ENCODE data around the gene OR6B1.
"Not testable (repeated sequence)": the region's sequence is repeated elsewhere in the genome, so short reads cannot be mapped to it uniquely, and the experiment has no call there.

OR6B1 gene

GRCh38 chr7:144006029-144006691 is 6.0 kb downstream of the OR6B1 start:
- no peak overlapping the region for H3K9ac ChIP-seq (ENCODE audit: low read length in 2 of 2)
- H3K9me3 ChIP-seq (ENCODE audit: control insufficient read depth in 2 of 2, low read length in 2 of 2) = no peaks in the 10 kb centered on the region

DNA sequence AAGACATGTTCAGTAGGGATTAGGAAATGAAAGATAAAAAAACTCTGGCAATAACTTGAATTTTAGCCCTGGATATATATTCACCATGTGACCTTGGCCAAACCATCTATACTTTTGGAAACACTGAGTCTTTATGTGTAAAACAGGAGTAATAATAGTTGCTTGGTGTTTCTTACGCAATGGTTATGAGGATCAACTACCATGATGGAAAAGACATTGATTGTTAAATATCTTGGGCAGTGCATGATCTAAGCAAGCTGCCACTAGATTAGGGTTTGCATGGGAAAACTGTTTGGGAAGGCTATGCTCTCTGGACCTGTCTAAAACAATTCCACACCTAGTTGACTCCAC is 6.5 kb downstream of the OR6B1 start:
- no peak overlapping the region for H3K4me3 ChIP-seq (ENCODE audit: low read length in 2 of 2)
- no peaks in the 10 kb centered on the region for H3K4me1 ChIP-seq (ENCODE audit: control insufficient read depth, insufficient read depth, low read length)

More at GRCh38 chr7:144006029-144006691, 6.0 kb downstream of the OR6B1 start:
- Histone ChIP-seq H3K36me3 (ENCODE audit: control insufficient read depth in 2 of 2, insufficient read depth in 2 of 2, low read length in 2 of 2) (no peaks in the 10 kb centered on the region), H3K27me3 (ENCODE audit: control insufficient read depth in 1 of 2, insufficient read depth in 2 of 2, low read length in 2 of 2) (no peaks in the 10 kb centered on the region), H3K4me1 (ENCODE audit: control insufficient read depth, insufficient read depth, low read length) (no peaks in the 10 kb centered on the region), H3K4me3 (ENCODE audit: low read length in 2 of 2) (no peak overlapping the region), H3K27ac (ENCODE audit: low read length) (no peak overlapping the region)

DNA sequence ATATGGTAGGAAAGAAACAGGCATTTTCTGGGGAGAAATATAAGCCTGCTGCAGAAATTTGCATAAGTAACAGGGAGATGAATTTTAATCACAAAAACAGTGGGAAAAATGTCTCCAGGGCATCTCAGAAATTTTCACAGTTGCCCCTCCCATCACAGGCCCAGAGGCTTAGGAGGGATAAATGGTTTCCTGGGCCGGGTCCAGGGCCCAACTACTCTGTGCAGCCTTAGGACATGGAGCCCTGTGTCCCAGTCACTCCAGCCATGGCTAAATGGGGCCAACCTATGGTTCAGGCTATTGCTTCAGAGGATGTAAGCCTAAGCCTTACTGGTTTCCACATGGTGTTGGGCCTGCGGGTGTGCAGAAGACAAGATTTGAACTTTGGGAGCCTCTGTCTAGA is 9.2 kb downstream of the OR6B1 start:
- H3K9me3 ChIP-seq (ENCODE audit: control insufficient read depth in 2 of 2, low read length in 2 of 2) = no peaks in the 10 kb centered on the region
- H3K9ac ChIP-seq (ENCODE audit: low read length in 2 of 2) = no peak overlapping the region
- H3K36me3 ChIP-seq (ENCODE audit: control insufficient read depth in 2 of 2, insufficient read depth in 2 of 2, low read length in 2 of 2) = no peaks in the 10 kb centered on the region
- no peak overlapping the region for H3K4me3 ChIP-seq (ENCODE audit: low read length in 2 of 2)
- H3K4me1 ChIP-seq (ENCODE audit: control insufficient read depth, insufficient read depth, low read length) = no peaks in the 10 kb centered on the region
- H3K27me3 ChIP-seq (ENCODE audit: control insufficient read depth in 1 of 2, insufficient read depth in 2 of 2, low read length in 2 of 2) = no peaks in the 10 kb centered on the region
- no peak overlapping the region for H3K27ac ChIP-seq (ENCODE audit: low read length)

More for the DNA sequence above, 6.5 kb downstream of the OR6B1 start:
- no peaks in the 10 kb centered on the region for H3K9me3 ChIP-seq (ENCODE audit: control insufficient read depth in 2 of 2, low read length in 2 of 2)
- H3K27me3 ChIP-seq (ENCODE audit: control insufficient read depth in 1 of 2, insufficient read depth in 2 of 2, low read length in 2 of 2) = no peaks in the 10 kb centered on the region
- no peak overlapping the region for H3K9ac ChIP-seq (ENCODE audit: low read length in 2 of 2)
- no peaks in the 10 kb centered on the region for H3K36me3 ChIP-seq (ENCODE audit: control insufficient read depth in 2 of 2, insufficient read depth in 2 of 2, low read length in 2 of 2)
- no peak overlapping the region for H3K27ac ChIP-seq (ENCODE audit: low read length)

DNA sequence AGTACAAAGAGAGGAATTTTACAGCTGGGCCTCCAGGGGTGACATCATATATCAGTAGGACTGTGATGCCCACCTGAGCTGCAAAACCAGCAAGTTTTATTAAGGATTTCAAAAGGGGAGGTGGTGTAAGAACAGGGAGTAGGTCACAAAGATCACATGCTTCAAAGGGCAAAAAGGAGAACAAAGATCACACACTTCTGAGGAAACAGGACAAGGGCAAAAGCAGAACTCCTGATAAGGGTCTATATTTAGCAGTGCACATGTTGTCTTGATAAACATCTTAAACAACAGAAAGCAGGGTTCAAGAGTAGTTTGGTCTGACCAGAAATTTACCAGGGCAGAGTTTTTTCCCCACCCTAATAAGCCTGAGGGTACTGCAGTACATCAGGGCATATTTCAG is 9.9 kb downstream of the OR6B1 start:
- H3K36me3 ChIP-seq (ENCODE audit: control insufficient read depth in 2 of 2, insufficient read depth in 2 of 2, low read length in 2 of 2); H3K9me3 ChIP-seq (ENCODE audit: control insufficient read depth in 2 of 2, low read length in 2 of 2); H3K4me3 ChIP-seq (ENCODE audit: low read length in 2 of 2); H3K27me3 ChIP-seq (ENCODE audit: control insufficient read depth in 1 of 2, insufficient read depth in 2 of 2, low read length in 2 of 2); H3K9ac ChIP-seq (ENCODE audit: low read length in 2 of 2); H3K27ac ChIP-seq (ENCODE audit: low read length); H3K4me1 ChIP-seq (ENCODE audit: control insufficient read depth, insufficient read depth, low read length): not testable (repeated sequence)

DNA sequence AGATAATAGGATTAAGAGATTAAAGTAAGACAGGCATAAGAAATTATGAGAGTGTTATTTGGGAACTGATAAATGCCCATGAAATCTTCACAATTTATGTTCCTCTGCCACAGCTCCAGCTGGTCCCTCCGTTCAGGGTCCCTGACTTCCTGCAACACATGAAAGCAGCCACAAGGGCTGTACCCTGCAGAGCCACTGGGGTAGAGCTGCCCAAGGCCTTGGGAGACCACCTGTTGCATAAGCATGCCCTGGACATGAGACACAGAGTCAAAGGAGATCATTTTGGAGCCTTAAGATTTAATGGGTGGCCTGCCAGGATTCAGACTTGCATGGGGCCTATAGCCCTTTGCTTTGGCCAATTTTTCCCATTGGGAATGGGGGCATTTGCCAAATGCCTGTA is 10.7 kb downstream of the OR6B1 start:
- H3K27me3 ChIP-seq (ENCODE audit: control insufficient read depth in 1 of 2, insufficient read depth in 2 of 2, low read length in 2 of 2); H3K4me1 ChIP-seq (ENCODE audit: control insufficient read depth, insufficient read depth, low read length); H3K27ac ChIP-seq (ENCODE audit: low read length); H3K4me3 ChIP-seq (ENCODE audit: low read length in 2 of 2); H3K9me3 ChIP-seq (ENCODE audit: control insufficient read depth in 2 of 2, low read length in 2 of 2); H3K9ac ChIP-seq (ENCODE audit: low read length in 2 of 2); H3K36me3 ChIP-seq (ENCODE audit: control insufficient read depth in 2 of 2, insufficient read depth in 2 of 2, low read length in 2 of 2): not testable (repeated sequence)

DNA sequence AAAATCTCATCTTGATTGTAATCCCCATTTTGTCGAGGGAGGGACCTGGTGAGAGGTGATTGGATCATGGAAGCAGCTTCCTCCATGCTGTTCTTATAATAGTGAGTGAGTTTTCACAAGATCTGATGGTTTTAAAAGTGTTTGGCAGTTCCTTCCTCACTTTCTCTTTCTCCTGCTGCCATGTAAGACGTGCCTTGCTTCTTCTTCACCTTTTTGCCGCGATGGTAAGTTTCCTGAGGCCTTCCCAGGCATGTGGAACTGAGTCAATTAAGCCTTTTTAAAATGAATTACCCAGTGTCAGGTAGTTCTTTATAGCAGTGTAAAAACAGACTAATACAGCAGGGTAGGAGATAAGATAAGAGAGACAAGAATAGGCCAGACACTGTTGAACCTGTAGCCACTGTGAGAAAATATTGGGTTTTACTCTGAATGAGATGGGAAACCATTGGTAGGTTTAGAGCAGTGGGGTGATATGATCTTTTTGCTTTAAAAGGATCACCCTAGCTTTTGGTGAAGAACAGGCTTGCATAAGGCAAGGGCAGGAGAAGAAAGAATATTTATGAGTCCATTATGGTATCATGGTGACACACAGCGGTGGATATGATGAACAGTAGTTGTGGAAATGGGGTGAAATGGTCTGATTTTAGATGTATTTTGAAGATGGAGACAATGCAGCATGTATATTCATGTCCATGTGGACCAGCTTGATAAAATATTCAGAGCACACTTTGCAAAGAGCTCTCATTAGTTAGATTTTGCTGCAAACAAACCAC is 11.5 kb downstream of the OR6B1 start:
- no peaks in the 10 kb centered on the region for H3K4me1 ChIP-seq (ENCODE audit: control insufficient read depth, insufficient read depth, low read length)
- H3K9me3 ChIP-seq (ENCODE audit: control insufficient read depth in 2 of 2, low read length in 2 of 2) = no peaks in the 10 kb centered on the region
- H3K4me3 ChIP-seq (ENCODE audit: low read length in 2 of 2) = no peak overlapping the region
- H3K36me3 ChIP-seq (ENCODE audit: control insufficient read depth in 2 of 2, insufficient read depth in 2 of 2, low read length in 2 of 2) = no peaks in the 10 kb centered on the region
- H3K27ac ChIP-seq (ENCODE audit: low read length) = no peak overlapping the region
- no peak overlapping the region for H3K9ac ChIP-seq (ENCODE audit: low read length in 2 of 2)
- H3K27me3 ChIP-seq (ENCODE audit: control insufficient read depth in 1 of 2, insufficient read depth in 2 of 2, low read length in 2 of 2) = no peaks in the 10 kb centered on the region

GRCh38 chr7:144018065-144018464 is 17.9 kb downstream of the OR6B1 start:
- Histone ChIP-seq H3K36me3 (ENCODE audit: control insufficient read depth in 2 of 2, insufficient read depth in 2 of 2, low read length in 2 of 2) (no peaks in the 10 kb centered on the region), H3K9ac (ENCODE audit: low read length in 2 of 2) (no peak overlapping the region), H3K27ac (ENCODE audit: low read length) (no peak overlapping the region), H3K9me3 (ENCODE audit: control insufficient read depth in 2 of 2, low read length in 2 of 2) (no peaks in the 10 kb centered on the region), H3K4me1 (ENCODE audit: control insufficient read depth, insufficient read depth, low read length) (peaks cover 2% of the 10 kb centered on the region), H3K4me3 (ENCODE audit: low read length in 2 of 2) (no peak overlapping the region), H3K27me3 (ENCODE audit: control insufficient read depth in 1 of 2, insufficient read depth in 2 of 2, low read length in 2 of 2) (no peaks in the 10 kb centered on the region)

DNA sequence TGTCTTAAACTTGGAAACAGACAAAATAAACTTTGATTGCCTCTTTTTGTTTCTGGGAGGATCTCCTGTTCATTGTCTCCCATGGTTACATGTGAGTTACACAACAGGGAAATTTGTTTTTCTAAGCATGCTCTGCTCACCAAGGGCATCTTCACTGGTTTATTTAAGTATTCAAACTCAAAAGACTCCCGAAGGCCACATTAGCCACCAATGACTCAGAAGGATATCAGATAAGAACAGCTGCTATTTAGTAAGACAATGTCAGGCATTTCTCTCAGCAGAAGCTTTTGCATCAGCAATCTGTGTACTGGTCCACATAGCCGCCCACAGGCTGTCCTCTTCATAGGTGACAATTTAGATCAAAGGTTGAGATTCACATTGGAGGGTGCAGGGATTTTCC is 19.3 kb downstream of the OR6B1 start:
- Histone ChIP-seq H3K9me3 (ENCODE audit: control insufficient read depth in 2 of 2, low read length in 2 of 2) (no peaks in the 10 kb centered on the region), H3K27ac (ENCODE audit: low read length) (no peak overlapping the region), H3K9ac (ENCODE audit: low read length in 2 of 2) (no peak overlapping the region), H3K36me3 (ENCODE audit: control insufficient read depth in 2 of 2, insufficient read depth in 2 of 2, low read length in 2 of 2) (no peaks in the 10 kb centered on the region), H3K4me1 (ENCODE audit: control insufficient read depth, insufficient read depth, low read length) (peaks cover 2% of the 10 kb centered on the region), H3K4me3 (ENCODE audit: low read length in 2 of 2) (no peak overlapping the region), H3K27me3 (ENCODE audit: control insufficient read depth in 1 of 2, insufficient read depth in 2 of 2, low read length in 2 of 2) (no peaks in the 10 kb centered on the region)

- Histone ChIP-seq H3K4me3 (ENCODE audit: low read length in 2 of 2) (no peak overlapping the region), H3K9ac (ENCODE audit: low read length in 2 of 2) (no peak overlapping the region), H3K9me3 (ENCODE audit: control insufficient read depth in 2 of 2, low read length in 2 of 2) (no peaks in the 10 kb centered on the region), H3K27me3 (ENCODE audit: control insufficient read depth in 1 of 2, insufficient read depth in 2 of 2, low read length in 2 of 2) (no peaks in the 10 kb centered on the region), H3K36me3 (ENCODE audit: control insufficient read depth in 2 of 2, insufficient read depth in 2 of 2, low read length in 2 of 2) (no peaks in the 10 kb centered on the region), H3K27ac (ENCODE audit: low read length) (no peak overlapping the region), H3K4me1 (ENCODE audit: control insufficient read depth, insufficient read depth, low read length) (peaks cover 2% of the 10 kb centered on the region)
Measured at GRCh38 chr7:144020340-144020739, 20.2 kb downstream of the OR6B1 start.

DNA sequence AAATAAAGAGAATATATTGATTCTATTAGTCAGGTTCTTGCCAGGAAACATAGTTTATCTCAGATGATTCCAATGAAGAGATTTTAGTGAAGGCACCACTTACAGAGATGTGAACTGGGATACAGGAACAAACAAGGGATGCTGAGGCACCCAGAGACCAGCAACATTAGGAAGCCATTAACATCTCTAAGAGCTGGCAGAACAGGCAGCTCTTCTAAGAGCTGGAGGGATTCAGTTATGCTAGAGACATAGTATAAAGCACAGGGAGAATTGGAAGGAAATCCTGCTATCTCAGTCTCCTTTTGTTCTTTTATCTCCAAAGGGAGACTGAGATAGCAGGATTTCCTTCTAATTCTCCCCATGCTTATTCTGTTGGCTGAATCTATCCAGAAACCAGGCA is 22.0 kb downstream of the OR6B1 start:
- no peak overlapping the region for H3K27ac ChIP-seq (ENCODE audit: low read length)
- H3K4me1 ChIP-seq (ENCODE audit: control insufficient read depth, insufficient read depth, low read length) = peaks cover 2% of the 10 kb centered on the region
- no peak overlapping the region for H3K4me3 ChIP-seq (ENCODE audit: low read length in 2 of 2)
- H3K36me3 ChIP-seq (ENCODE audit: control insufficient read depth in 2 of 2, insufficient read depth in 2 of 2, low read length in 2 of 2) = no peaks in the 10 kb centered on the region
- H3K27me3 ChIP-seq (ENCODE audit: control insufficient read depth in 1 of 2, insufficient read depth in 2 of 2, low read length in 2 of 2) = no peaks in the 10 kb centered on the region
- no peaks in the 10 kb centered on the region for H3K9me3 ChIP-seq (ENCODE audit: control insufficient read depth in 2 of 2, low read length in 2 of 2)
- H3K9ac ChIP-seq (ENCODE audit: low read length in 2 of 2) = no peak overlapping the region

GRCh38 chr7:144023171-144023827 is 23.2 kb downstream of the OR6B1 start:
- no peaks in the 10 kb centered on the region for H3K27me3 ChIP-seq (ENCODE audit: control insufficient read depth in 1 of 2, insufficient read depth in 2 of 2, low read length in 2 of 2)
- H3K4me3 ChIP-seq (ENCODE audit: low read length in 2 of 2) = no peak overlapping the region
- H3K4me1 ChIP-seq (ENCODE audit: control insufficient read depth, insufficient read depth, low read length) = peaks cover 2% of the 10 kb centered on the region
- no peaks in the 10 kb centered on the region for H3K9me3 ChIP-seq (ENCODE audit: control insufficient read depth in 2 of 2, low read length in 2 of 2)
- H3K9ac ChIP-seq (ENCODE audit: low read length in 2 of 2) = no peak overlapping the region
- no peaks in the 10 kb centered on the region for H3K36me3 ChIP-seq (ENCODE audit: control insufficient read depth in 2 of 2, insufficient read depth in 2 of 2, low read length in 2 of 2)
- no peak overlapping the region for H3K27ac ChIP-seq (ENCODE audit: low read length)
